Body of pancreas (tissue), 4 donors: ENCODE data around the gene PCDH9. TPM values are rescaled to one million over a fixed set of nuclear protein-coding genes. Genes with fewer than 3 reads are reported as not detected.

Source experiments
- ATAC-seq: fragments of 150-250 bp; one replicate; pipeline ENCODE4 v1.9.1; 2016
- DNase-seq, 4 donors: peaks; one replicate each; pipeline ENCODE4 v3.0.0-alpha.2; 2019
- H3K27ac ChIP-seq, 4 donors: fragments of 200-600 bp; sonication (generic); 1 replicate in 3 of 4; 2 replicates in 1 of 4; pipeline versions ENCODE4 v1.5.1 to v1.6.1; 2016 to 2019; ENCODE audit warnings: mild to moderate bottlenecking in 1 of 4, mixed read lengths in 1 of 4, moderate library complexity in 1 of 4
- H3K27me3 ChIP-seq, 2 donors: fragments of 200-600 bp; sonication (generic); one replicate each; pipeline ENCODE4 v1.6.0; 2016; ENCODE audit warnings: mild to moderate bottlenecking in 1 of 2
- H3K36me3 ChIP-seq, 2 donors: fragments of 200-600 bp; sonication (generic); replicated peaks in 1 of 2; 2 replicates each; pipeline ENCODE4 v1.5.1; 2016; ENCODE audit warnings: low read depth in 2 of 2; ENCODE audit not compliant: insufficient read depth in 1 of 2
- H3K4me1 ChIP-seq: fragments of 200-600 bp; sonication (generic); one replicate; pipeline ENCODE4 v1.6.0; 2016
- H3K4me3 ChIP-seq, 2 donors: fragments of 200-600 bp; sonication (generic); 1 replicate in 1 of 2; 2 replicates in 1 of 2; pipeline ENCODE4 v1.5.1; 2016 to 2019
- H3K9me3 ChIP-seq, 3 donors: fragments of 200-600 bp; sonication (generic); 1 replicate in 2 of 3; 2 replicates in 1 of 3; pipeline ENCODE4 v1.5.1; 2016
- POLR2A ChIP-seq, 3 donors: fragments of 450-650 bp; IDR thresholded peaks; one replicate each; pipeline ENCODE4 v1.6.1; 2016; ENCODE audit warnings: antibody characterized with exemption in 3 of 3, mild to moderate bottlenecking in 2 of 3
- whole genome bisulfite sequencing, 2 donors: methylation state at CpG; one replicate each; pipeline ENCODE4 v1.1.5; 2017; 5-methylcytosine and 5-hydroxymethylcytosine counted together
- intact Hi-C: fragments of 100-400 bp; cut with DNase I; formaldehyde crosslinking; loops from one replicate; pipeline ENCODE4 v1.15.1; 2023
- total RNA-seq, 2 donors: library from RNA; depleted of rRNA; stranded (reverse); fragments of >200 nt; gene quantifications; one replicate each; pipeline ENCODE4 v1.1.0, GENCODE V29; 2016
- TF ChIP-seq, protein P1 (sequence below), 7 experiments: fragments of 450-650 bp in 4 of 7; fragments of 200-600 bp in 3 of 7; sonication (generic) in 3 of 7; IDR thresholded peaks; one replicate each; pipeline ENCODE4 v1.5.1; 2016 to 2019; ENCODE audit warnings: antibody characterized with exemption in 7 of 7

Gene PCDH9
- total RNA-seq, 2 donors from 2014 or later: 3.6 to 3.9 TPM

GRCh38 chr13:66660468-66660813 lies 569.7 kb downstream of the PCDH9 start:
- Histone ChIP-seq H3K36me3 (no peaks in the 10 kb centered on the region), H3K9me3 (no peaks in the 10 kb centered on the region), H3K4me3 (no peak overlapping the region), H3K27me3 (no peaks in the 10 kb centered on the region), H3K4me1 (no peaks in the 10 kb centered on the region), H3K27ac (no peak overlapping the region)
- DNase-seq (no peak), ATAC-seq (no peak)
- intact Hi-C loops: no loop called here
- TF ChIP-seq POLR2A (IDR thresholded peaks at IDR 0.05): no peak
- TF ChIP-seq, protein P1, sequence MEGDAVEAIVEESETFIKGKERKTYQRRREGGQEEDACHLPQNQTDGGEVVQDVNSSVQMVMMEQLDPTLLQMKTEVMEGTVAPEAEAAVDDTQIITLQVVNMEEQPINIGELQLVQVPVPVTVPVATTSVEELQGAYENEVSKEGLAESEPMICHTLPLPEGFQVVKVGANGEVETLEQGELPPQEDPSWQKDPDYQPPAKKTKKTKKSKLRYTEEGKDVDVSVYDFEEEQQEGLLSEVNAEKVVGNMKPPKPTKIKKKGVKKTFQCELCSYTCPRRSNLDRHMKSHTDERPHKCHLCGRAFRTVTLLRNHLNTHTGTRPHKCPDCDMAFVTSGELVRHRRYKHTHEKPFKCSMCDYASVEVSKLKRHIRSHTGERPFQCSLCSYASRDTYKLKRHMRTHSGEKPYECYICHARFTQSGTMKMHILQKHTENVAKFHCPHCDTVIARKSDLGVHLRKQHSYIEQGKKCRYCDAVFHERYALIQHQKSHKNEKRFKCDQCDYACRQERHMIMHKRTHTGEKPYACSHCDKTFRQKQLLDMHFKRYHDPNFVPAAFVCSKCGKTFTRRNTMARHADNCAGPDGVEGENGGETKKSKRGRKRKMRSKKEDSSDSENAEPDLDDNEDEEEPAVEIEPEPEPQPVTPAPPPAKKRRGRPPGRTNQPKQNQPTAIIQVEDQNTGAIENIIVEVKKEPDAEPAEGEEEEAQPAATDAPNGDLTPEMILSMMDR (IDR thresholded peaks at IDR 0.05): no peak

DNA sequence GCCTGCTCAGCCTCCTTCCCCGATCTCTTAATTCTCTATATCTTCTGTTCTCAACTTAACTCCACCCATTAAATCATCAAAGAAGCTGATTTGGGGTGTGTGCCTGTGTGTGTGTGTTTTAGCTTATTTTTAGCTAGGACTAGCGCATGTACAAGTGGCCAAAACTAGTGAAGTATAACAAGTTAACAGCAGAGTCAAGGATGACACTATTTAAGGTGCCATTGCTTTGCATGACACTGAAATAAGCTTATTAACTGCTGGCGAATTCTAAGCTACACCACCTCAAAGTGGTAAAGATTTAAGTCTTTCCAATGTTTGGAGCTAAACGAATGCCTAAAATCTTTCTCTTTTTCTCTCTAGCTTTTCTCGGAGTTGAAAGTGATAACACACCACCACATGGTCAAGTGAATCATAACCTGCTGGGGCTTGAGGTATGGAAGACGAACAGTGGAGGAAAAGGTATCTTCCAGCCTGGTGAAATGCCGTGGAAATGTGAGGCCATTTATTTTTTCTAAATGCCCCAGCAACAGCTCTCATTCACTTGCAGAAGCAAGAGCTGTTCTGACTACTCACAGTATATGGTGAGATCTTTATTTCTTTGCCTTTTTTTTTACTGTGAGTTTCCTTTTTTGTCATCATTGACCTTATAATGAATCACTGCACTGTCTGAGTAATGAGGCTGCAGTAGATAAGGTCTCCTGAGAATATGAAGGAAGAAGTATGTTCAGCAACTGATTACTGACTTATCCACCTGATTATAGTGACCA lies 570.3 kb downstream of the PCDH9 start:
- ATAC-seq: no peak
- no peak overlapping the region for H3K4me3 ChIP-seq
- 66 to 70% methylated on average over 7 of the region's 7 CpGs for WGBS, 2 donors
- TF ChIP-seq, protein P1 (IDR thresholded peaks at IDR 0.05): no peak
- TF ChIP-seq POLR2A (IDR thresholded peaks at IDR 0.05): no peak
- H3K27me3 ChIP-seq: no peaks in the 10 kb centered on the region
- H3K4me1 ChIP-seq: no peaks in the 10 kb centered on the region
- H3K36me3 ChIP-seq: no peaks in the 10 kb centered on the region
- no peak overlapping the region for H3K27ac ChIP-seq
- no peaks in the 10 kb centered on the region for H3K9me3 ChIP-seq
- intact Hi-C loops: no loop called here
- DNase-seq: no peak

- no peak for TF ChIP-seq POLR2A (IDR thresholded peaks at IDR 0.05)
- TF ChIP-seq, protein P1 (IDR thresholded peaks at IDR 0.05): no peak
- 79 to 83% methylated on average over 2 of the region's 2 CpGs for WGBS, 2 donors
- no peak for ATAC-seq
These were observed 570.9 kb downstream of the PCDH9 start for GRCh38 chr13:66659286-66659685.

GRCh38 chr13:66657165-66657881 lies 572.8 kb downstream of the PCDH9 start:
- Histone ChIP-seq H3K9me3 (no peaks in the 10 kb centered on the region), H3K36me3 (no peaks in the 10 kb centered on the region), H3K27me3 (no peaks in the 10 kb centered on the region), H3K4me1 (no peaks in the 10 kb centered on the region), H3K27ac (peak overlapping the region in 1 of 4 donors; percentile 25), H3K4me3 (no peak overlapping the region)
- no peak for TF ChIP-seq POLR2A (IDR thresholded peaks at IDR 0.05)
- TF ChIP-seq, protein P1 (IDR thresholded peaks at IDR 0.05): no peak
- ATAC-seq (peak; percentile 72), DNase-seq (peak; percentile 52 to 66 (median 60))
- WGBS, 2 donors: 24 to 26% methylated on average over 6 of the region's 6 CpGs
- intact Hi-C loops: no loop called here

More at GRCh38 chr13:66659286-66659685, 570.9 kb downstream of the PCDH9 start:
- no peak overlapping the region for H3K27ac ChIP-seq
- H3K36me3 ChIP-seq: no peaks in the 10 kb centered on the region
- no peaks in the 10 kb centered on the region for H3K9me3 ChIP-seq
- no peaks in the 10 kb centered on the region for H3K4me1 ChIP-seq
- H3K4me3 ChIP-seq: no peak overlapping the region
- intact Hi-C loops: no loop called here
- DNase-seq: no peak
- H3K27me3 ChIP-seq: no peaks in the 10 kb centered on the region
